Measurements from ENCODE around the gene LSAMP. TPM values are rescaled to one million over a fixed set of nuclear protein-coding genes. Genes with fewer than 3 reads are reported as not detected.

LSAMP gene
- total and polyA plus RNA-seq, 2 donors (not counting 1 experiment from before 2014, with no cell fraction given), result not detected

- Mint-ChIP-seq H3K27ac (no peak overlapping the region), H3K27me3 (no peaks in the 10 kb centered on the region), H3K4me3 (no peak overlapping the region), H3K4me1 (no peaks in the 10 kb centered on the region), H3K9me3 (ENCODE audit: insufficient read depth) (no peaks in the 10 kb centered on the region)
- ATAC-seq (ENCODE audit: low read depth) (no peak), DNase-seq (no peak)
- ChIA-PET POLR2A (no interaction called here), CTCF (interaction anchor here (0.6 kb wide), 1 partner anchor 1315 kb away, joined by 3 read pairs; no protein-coding TSS in a partner anchor)
- intact Hi-C loops (cut with micrococcal nuclease), result no loop called here
- H3K4me3 ChIP-seq (ENCODE audit: control extremely low read depth in 1 of 5, extremely low read depth in 1 of 5, insufficient read depth in 1 of 5, low read depth in 2 of 5, low read length in 4 of 5), result no peak overlapping the region
- no peaks in the 10 kb centered on the region for H3K36me3 ChIP-seq (replicated peaks in 1 of 2; ENCODE audit: control extremely low read depth in 1 of 2, control insufficient read depth in 1 of 2, extremely low read depth in 1 of 2, insufficient read depth in 2 of 2, low read length in 1 of 2)
- H3K27ac ChIP-seq (ENCODE audit: low read length in 2 of 2), result no peak overlapping the region
- no peak overlapping the region for H3K9ac ChIP-seq (ENCODE audit: low read length)
- no peaks in the 10 kb centered on the region for H4K20me1 ChIP-seq (ENCODE audit: control insufficient read depth, insufficient read depth, low read length, poor library complexity, severe bottlenecking)
- H3K27me3 ChIP-seq (replicated peaks in 1 of 4; ENCODE audit: control extremely low read depth in 1 of 4, control insufficient read depth in 3 of 4, insufficient read depth in 4 of 4, low read length in 3 of 4), result no peaks in the 10 kb centered on the region
- H2AFZ ChIP-seq (ENCODE audit: insufficient read depth, low read depth, low read length, poor library complexity, severe bottlenecking), result no peak overlapping the region
- no peak overlapping the region for H3K4me2 ChIP-seq (replicated peaks; ENCODE audit: low read depth, low read length, poor library complexity, severe bottlenecking)
- TF ChIP-seq EZH2 (IDR thresholded peaks at IDR 0.05; ENCODE audit: borderline replicate concordance, insufficient read depth, low read depth, low read length, poor library complexity, severe bottlenecking), result no peak
- TF ChIP-seq CTCF (IDR thresholded peaks at IDR 0.05), result no peak
- no peaks in the 10 kb centered on the region for H3K9me3 ChIP-seq (ENCODE audit: control extremely low read depth in 1 of 3, control insufficient read depth in 2 of 3, insufficient read depth in 1 of 3, low read length in 2 of 3)
- H3K4me1 ChIP-seq (ENCODE audit: control insufficient read depth in 2 of 2, insufficient read depth in 2 of 2, low read length in 2 of 2), result no peaks in the 10 kb centered on the region
- no peaks in the 10 kb centered on the region for H3K79me2 ChIP-seq (ENCODE audit: control insufficient read depth, insufficient read depth, low read length)
Observed at GRCh38 chr3:116045314-116045713, 400.0 kb downstream of the LSAMP start.

- Histone ChIP-seq H3K79me2 (ENCODE audit: control insufficient read depth, insufficient read depth, low read length) (no peaks in the 10 kb centered on the region), H3K4me3 (ENCODE audit: control extremely low read depth in 1 of 5, extremely low read depth in 1 of 5, insufficient read depth in 1 of 5, low read depth in 2 of 5, low read length in 4 of 5) (no peak overlapping the region), H3K27me3 (replicated peaks in 1 of 4; ENCODE audit: control extremely low read depth in 1 of 4, control insufficient read depth in 3 of 4, insufficient read depth in 4 of 4, low read length in 3 of 4) (no peaks in the 10 kb centered on the region), H3K4me2 (replicated peaks; ENCODE audit: low read depth, low read length, poor library complexity, severe bottlenecking) (no peak overlapping the region), H3K9ac (ENCODE audit: low read length) (no peak overlapping the region), H3K36me3 (replicated peaks in 1 of 2; ENCODE audit: control extremely low read depth in 1 of 2, control insufficient read depth in 1 of 2, extremely low read depth in 1 of 2, insufficient read depth in 2 of 2, low read length in 1 of 2) (no peaks in the 10 kb centered on the region), H3K4me1 (ENCODE audit: control insufficient read depth in 2 of 2, insufficient read depth in 2 of 2, low read length in 2 of 2) (peaks cover 0 to 3% of the 10 kb centered on the region in 2 donors), H3K9me3 (ENCODE audit: control extremely low read depth in 1 of 3, control insufficient read depth in 2 of 3, insufficient read depth in 1 of 3, low read length in 2 of 3) (no peaks in the 10 kb centered on the region), H4K20me1 (ENCODE audit: control insufficient read depth, insufficient read depth, low read length, poor library complexity, severe bottlenecking) (no peaks in the 10 kb centered on the region), H3K27ac (ENCODE audit: low read length in 2 of 2) (no peak overlapping the region), H2AFZ (ENCODE audit: insufficient read depth, low read depth, low read length, poor library complexity, severe bottlenecking) (no peak overlapping the region)
- ChIA-PET CTCF (no interaction called here), POLR2A (no interaction called here)
- Mint-ChIP-seq H3K9me3 (ENCODE audit: insufficient read depth) (no peaks in the 10 kb centered on the region), H3K4me3 (no peak overlapping the region), H3K27me3 (no peaks in the 10 kb centered on the region), H3K4me1 (peaks cover 7% of the 10 kb centered on the region), H3K27ac (no peak overlapping the region)
- 100% methylated on average over 1 of the region's 3 CpGs for WGBS (ENCODE audit: insufficient coverage)
- DNase-seq (no peak), ATAC-seq (ENCODE audit: low read depth) (no peak)
- TF ChIP-seq EZH2 (IDR thresholded peaks at IDR 0.05; ENCODE audit: borderline replicate concordance, insufficient read depth, low read depth, low read length, poor library complexity, severe bottlenecking) (no peak), CTCF (IDR thresholded peaks at IDR 0.05) (no peak)
- intact Hi-C loops (cut with micrococcal nuclease), result no loop called here
Observed at GRCh38 chr3:116040152-116040551, 405.1 kb downstream of the LSAMP start.
